A204.1 (cell line): ENCODE data around the gene ATXN10.

ENCODE experiments used
- FAIRE-seq: peaks from 2 replicates; lab custom pipeline; 2012; peaks lifted over from hg19 to GRCh38; lab: Jason Lieb, UNC

The ATXN10 gene

GRCh38 chr22:45892681-45893461, 221.2 kb downstream of the ATXN10 start:
- no peak for FAIRE-seq

DNA sequence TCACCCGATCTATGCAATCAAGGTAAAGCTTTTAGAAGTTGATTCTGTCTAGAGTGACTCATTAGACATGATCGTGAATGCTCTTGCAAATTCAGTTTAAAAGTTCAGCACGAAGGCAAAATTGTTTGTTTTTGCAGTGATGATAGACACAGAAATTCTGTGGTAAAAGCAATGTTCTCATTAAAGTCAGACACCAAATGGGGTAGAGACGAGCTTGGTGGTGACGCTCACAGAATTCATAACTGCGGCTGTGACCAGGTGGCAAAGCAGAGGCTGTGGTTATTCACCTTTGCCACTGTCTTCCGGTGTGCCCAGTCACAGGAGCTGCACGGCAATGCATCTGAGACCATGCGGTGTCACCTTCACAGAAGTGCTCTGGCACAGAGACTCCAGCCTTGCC, 221.9 kb downstream of the ATXN10 start:
- FAIRE-seq: no peak
